Panc1 (cell line): Measurements from ENCODE around the gene MAP3K15. TPM values are rescaled to one million over a fixed set of nuclear protein-coding genes. Genes with fewer than 3 reads are reported as not detected.
"Not testable (repeated sequence)": the region's sequence is repeated elsewhere in the genome, so short reads cannot be mapped to it uniquely, and the experiment has no call there.

Experiments used
- ATAC-seq: fragments of 200-7000 bp; cut with Tn5 transposase; 2 replicates; pipeline ENCODE4 v1.9.1; 2020; ENCODE audit warnings: mild to moderate bottlenecking, moderate library complexity
- BruUV-seq: library from RNA; stranded (reverse); fragments of 400-500 nt; replicated peaks from 2 replicates; lab custom pipeline; 2021; lab: Mats Ljungman, UMichigan
- CTCF ChIA-PET: fragments of 300-600 bp; sonication (Branson Sonifier 250); formaldehyde crosslinking; loops from one replicate; lab custom pipeline; 2022; ENCODE audit warnings: antibody characterized with exemption; lab: Charles Lee
- POLR2A ChIA-PET: fragments of 300-600 bp; sonication (Branson Sonifier 250); formaldehyde crosslinking; loops from one replicate; lab custom pipeline; 2022; ENCODE audit warnings: antibody characterized with exemption; lab: Charles Lee
- DNase-seq: peaks from one replicate; pipeline ENCODE4 v3.0.0-alpha.2; 2010; ENCODE audit warnings: low read depth, low spot score
- H3K27ac ChIP-seq: 2 replicates; pipeline ENCODE4 v1.5.1; 2011; ENCODE audit warnings: mild to moderate bottlenecking, low read length, inconsistent platforms
- H3K27me3 ChIP-seq: fragments of 200-500 bp; sonication (Bioruptor generic); 2 replicates; pipeline ENCODE4 v1.6.0; 2014; ENCODE audit warnings: low read length, inconsistent platforms; ENCODE audit not compliant: control insufficient read depth, insufficient read depth
- H3K36me3 ChIP-seq: fragments of 200-500 bp; sonication (Bioruptor generic); 2 replicates; pipeline ENCODE4 v1.5.1; 2014; ENCODE audit warnings: inconsistent platforms, mild to moderate bottlenecking, low read length, moderate library complexity; ENCODE audit not compliant: control insufficient read depth, insufficient read depth
- H3K4me1 ChIP-seq: 2 replicates; pipeline ENCODE4 v1.5.1; 2011; ENCODE audit warnings: inconsistent platforms, mild to moderate bottlenecking, low read length, moderate library complexity; ENCODE audit not compliant: control insufficient read depth, insufficient read depth
- H3K4me3 ChIP-seq, 2 experiments: 2 replicates each; pipeline ENCODE4 v1.5.1; 2011 to 2012; ENCODE audit warnings: low read depth in 2 of 2, low read length in 2 of 2, mild to moderate bottlenecking in 2 of 2, inconsistent platforms in 1 of 2, moderate library complexity in 1 of 2
- H3K9me3 ChIP-seq: fragments of 200-500 bp; sonication (Bioruptor generic); 2 replicates; pipeline ENCODE4 v1.5.1; 2014; ENCODE audit warnings: low read depth, mild to moderate bottlenecking, inconsistent platforms, low read length, moderate library complexity; ENCODE audit not compliant: control insufficient read depth, insufficient read depth
- CTCF ChIP-seq: fragments of 450-650 bp; IDR thresholded peaks from 2 replicates; pipeline ENCODE4 v1.5.1; 2017; ENCODE audit warnings: mild to moderate bottlenecking
- POLR2AphosphoS5 ChIP-seq: IDR thresholded peaks from 2 replicates; pipeline ENCODE4 v1.6.1; 2012; ENCODE audit warnings: mild to moderate bottlenecking, low read depth, low read length, moderate library complexity
- REST ChIP-seq, 2 experiments: IDR thresholded peaks; 2 replicates each; pipeline ENCODE4 v1.6.1; 2011 to 2012; ENCODE audit warnings: low read depth in 2 of 2, control low read depth in 1 of 2, low read length in 1 of 2, mild to moderate bottlenecking in 1 of 2, moderate library complexity in 1 of 2; ENCODE audit not compliant: insufficient read depth in 1 of 2
- SIN3A ChIP-seq: IDR thresholded peaks from 2 replicates; pipeline ENCODE4 v1.6.1; 2012; ENCODE audit warnings: low read depth, mild to moderate bottlenecking, low read length, moderate library complexity, borderline replicate concordance; ENCODE audit not compliant: insufficient read depth
- TCF7L2 ChIP-seq: IDR thresholded peaks from 2 replicates; pipeline ENCODE4 v1.6.1; 2011; ENCODE audit warnings: mild to moderate bottlenecking, low read depth, low read length, inconsistent platforms
- in situ Hi-C: cut with HindIII; loops from 2 replicates; pipeline ENCODE4 v1.10.0; 2016; ENCODE audit warnings: low sequenced_read_pairs, low pct_unique_long_range_greater_than_20kb
- intact Hi-C: fragments of 100-400 bp; cut with micrococcal nuclease; formaldehyde crosslinking; loops from one replicate; pipeline ENCODE4 v1.10.0; 2022; ENCODE audit not compliant: unreplicated experiment
- total RNA-seq: library from RNA; stranded (reverse); gene quantifications from one replicate; pipeline ENCODE4 v1.2.1, GENCODE V29; 2021; ENCODE audit not compliant: unreplicated experiment

The MAP3K15 gene
- total RNA-seq, 1 experiment from 2014 or later = 4.9 TPM

- H3K27ac ChIP-seq = no peak overlapping the region
- ChIA-PET POLR2A (no interaction called here), CTCF (no interaction called here)
- TF ChIP-seq REST (IDR thresholded peaks at IDR 0.05; ENCODE audit: insufficient read depth in 1 of 2, low read depth in 2 of 2, low read length in 1 of 2) (no peak), POLR2AphosphoS5 (no peak), TCF7L2 (no peak), SIN3A (no peak), CTCF (no peak)
- no peaks in the 10 kb centered on the region for H3K27me3 ChIP-seq
- ATAC-seq = no peak
- in situ Hi-C loops = no loop called here
- BruUV-seq = no TSS peak
- no peak for DNase-seq
- H3K4me3 ChIP-seq = no peak overlapping the region
- no peaks in the 10 kb centered on the region for H3K9me3 ChIP-seq
- intact Hi-C loops = no loop called here
- H3K36me3 ChIP-seq = no peaks in the 10 kb centered on the region
- H3K4me1 ChIP-seq = no peaks in the 10 kb centered on the region
These were observed 2.9 kb downstream of the MAP3K15 start for GRCh38 chrX:19512359-19512758.

- H3K4me1 ChIP-seq, CTCF ChIA-PET, POLR2A ChIA-PET, H3K4me3 ChIP-seq, DNase-seq, ATAC-seq, in situ Hi-C loops, H3K36me3 ChIP-seq, BruUV-seq, intact Hi-C loops, H3K27me3 ChIP-seq, H3K9me3 ChIP-seq, H3K27ac ChIP-seq: not testable (repeated sequence)
These were observed 3.5 kb downstream of the MAP3K15 start for GRCh38 chrX:19511796-19512195.

- no peak for DNase-seq
- Histone ChIP-seq H3K36me3 (no peaks in the 10 kb centered on the region), H3K27me3 (no peaks in the 10 kb centered on the region), H3K9me3 (no peaks in the 10 kb centered on the region), H3K4me3 (no peak overlapping the region), H3K27ac (no peak overlapping the region), H3K4me1 (no peaks in the 10 kb centered on the region)
- ATAC-seq = no peak
- in situ Hi-C loops = no loop called here
- BruUV-seq = no TSS peak
- TF ChIP-seq TCF7L2 (no peak), POLR2AphosphoS5 (no peak), SIN3A (no peak), CTCF (no peak), REST (IDR thresholded peaks at IDR 0.05; ENCODE audit: insufficient read depth in 1 of 2, low read depth in 2 of 2, low read length in 1 of 2) (no peak)
- ChIA-PET CTCF (no interaction called here), POLR2A (no interaction called here)
- intact Hi-C loops = no loop called here
These were observed 18.6 kb downstream of the MAP3K15 start for GRCh38 chrX:19496711-19497110.
